Measurements from ENCODE around the gene OGFOD1. TPM values are rescaled to one million over a fixed set of nuclear protein-coding genes. Genes with fewer than 3 reads are reported as not detected.

OGFOD1 gene
- total and polyA plus RNA-seq, 10 donors: 6.9 to 34.7 (median 23.9) TPM

GRCh38 chr16:56515665-56516064, 64.3 kb downstream of the OGFOD1 start:
- TF ChIP-seq CTCF (IDR thresholded peaks at IDR 0.05 in 8 of 11, conservative IDR thresholded peaks at IDR 0.05 in 3 of 11): no peak
- no peak for TF ChIP-seq POLR2AphosphoS5 (IDR thresholded peaks at IDR 0.05)
- no peak for TF ChIP-seq POLR2A (IDR thresholded peaks at IDR 0.05)
- H3K27me3 ChIP-seq (replicated peaks in 1 of 7): no peaks in the 10 kb centered on the region
- peaks cover 0 to 27% (median 5%) of the 10 kb centered on the region in 6 donors for H3K36me3 ChIP-seq
- H3K27ac ChIP-seq: no peak overlapping the region
- H3K9me3 ChIP-seq: no peaks in the 10 kb centered on the region
- H3K4me3 ChIP-seq: no peak overlapping the region
- DNase-seq: no peak
- 78 to 92% (median 82%) methylated on average over 6 of the region's 6 CpGs for WGBS, 5 donors
- peaks cover 17 to 79% (median 43%) of the 10 kb centered on the region in 6 donors for H3K4me1 ChIP-seq
- intact Hi-C loops (cut with DNase I; ENCODE audit: low total_unique reads): loop anchor here (5.0 to 10.0 kb wide), 2 partner anchors 89 to 187 kb away; partner anchors contain the start of gene MT2A

GRCh38 chr16:56517206-56517605, 65.9 kb downstream of the OGFOD1 start:
- Histone ChIP-seq H3K9me3 (no peaks in the 10 kb centered on the region), H3K27me3 (replicated peaks in 1 of 7) (no peaks in the 10 kb centered on the region), H3K4me3 (no peak overlapping the region), H3K36me3 (peaks cover 0 to 11% (median 0%) of the 10 kb centered on the region in 6 donors), H3K27ac (no peak overlapping the region), H3K4me1 (peaks cover 17 to 81% (median 44%) of the 10 kb centered on the region in 6 donors)
- intact Hi-C loops (cut with DNase I; ENCODE audit: low total_unique reads): loop anchor here (5.0 to 10.0 kb wide), 2 partner anchors 88 to 185 kb away; partner anchors contain the start of gene MT2A
- DNase-seq: no peak
- TF ChIP-seq POLR2AphosphoS5 (IDR thresholded peaks at IDR 0.05) (no peak), CTCF (IDR thresholded peaks at IDR 0.05 in 8 of 11, conservative IDR thresholded peaks at IDR 0.05 in 3 of 11) (no peak), POLR2A (IDR thresholded peaks at IDR 0.05) (no peak)
- 88 to 97% (median 94%) methylated on average over 2 of the region's 2 CpGs for WGBS, 5 donors

GRCh38 chr16:56518425-56518824, 67.1 kb downstream of the OGFOD1 start:
- H3K27ac ChIP-seq: no peak overlapping the region
- H3K4me3 ChIP-seq: peak overlapping the region in 2 of 8 donors; percentile 88 to 100
- DNase-seq: no peak
- no peaks in the 10 kb centered on the region for H3K27me3 ChIP-seq (replicated peaks in 1 of 7)
- TF ChIP-seq CTCF (IDR thresholded peaks at IDR 0.05 in 8 of 11, conservative IDR thresholded peaks at IDR 0.05 in 3 of 11) (no peak), POLR2A (IDR thresholded peaks at IDR 0.05) (no peak), POLR2AphosphoS5 (IDR thresholded peaks at IDR 0.05) (no peak)
- no peaks in the 10 kb centered on the region for H3K36me3 ChIP-seq
- H3K4me1 ChIP-seq: peaks cover 17 to 70% (median 42%) of the 10 kb centered on the region in 6 donors
- 77 to 88% (median 84%) methylated on average over 7 of the region's 7 CpGs for WGBS, 5 donors
- no peaks in the 10 kb centered on the region for H3K9me3 ChIP-seq
- intact Hi-C loops (cut with DNase I; ENCODE audit: low total_unique reads): loop anchor here (5.0 to 10.0 kb wide), 2 partner anchors 86 to 184 kb away; partner anchors contain the start of gene MT2A

GRCh38 chr16:56519459-56520250, 68.3 kb downstream of the OGFOD1 start, which contains the start of gene BBS2:
Gene BBS2, minus strand, starts transcription at chr16:56520024. Its CDS starts 162 bp downstream, at chr16:56519862.
- TF ChIP-seq POLR2A (IDR thresholded peaks at IDR 0.05) (peak in 1 of 3 donors; percentile 65), POLR2AphosphoS5 (IDR thresholded peaks at IDR 0.05) (peak; percentile 93 to 96 (median 95)), CTCF (IDR thresholded peaks at IDR 0.05 in 8 of 11, conservative IDR thresholded peaks at IDR 0.05 in 3 of 11) (peak in 6 of 11 experiments; percentile 16 to 43 (median 20))
- peak; percentile 97 for DNase-seq
- Histone ChIP-seq H3K9me3 (no peaks in the 10 kb centered on the region), H3K4me1 (peaks cover 13 to 58% (median 37%) of the 10 kb centered on the region in 6 donors), H3K27me3 (replicated peaks in 1 of 7) (no peaks in the 10 kb centered on the region), H3K4me3 (peak within 1 kb of the TSS; percentile 64 to 100 (median 94)), H3K27ac (peak within 1 kb of the TSS; percentile 83 to 95 (median 88)), H3K36me3 (no peaks in the 10 kb centered on the region)
- WGBS, 5 donors: 0 to 1% (median 0%) methylated on average over 40 to 65 of the region's 65 CpGs
- intact Hi-C loops (cut with DNase I; ENCODE audit: low total_unique reads): loop anchor here (5.0 to 10.0 kb wide), 2 partner anchors 85 to 183 kb away; partner anchors contain the start of gene MT2A

Measured in spleen (tissue), 11 donors.